UCSD-AML1 (cell line): ENCODE data around the gene ZNG1A.
"Not testable (repeated sequence)": the region's sequence is repeated elsewhere in the genome, so short reads cannot be mapped to it uniquely, and the experiment has no call there.

Experiments
- DNase-seq: peaks from one replicate; lab custom pipeline; 2025; ENCODE audit not compliant: unreplicated experiment; lab: John Stamatoyannopoulos, UW

Gene ZNG1A

GRCh38 chr9:178140-178825 is 573 bp downstream of the ZNG1A start:
- peak; percentile 7 for DNase-seq

DNA sequence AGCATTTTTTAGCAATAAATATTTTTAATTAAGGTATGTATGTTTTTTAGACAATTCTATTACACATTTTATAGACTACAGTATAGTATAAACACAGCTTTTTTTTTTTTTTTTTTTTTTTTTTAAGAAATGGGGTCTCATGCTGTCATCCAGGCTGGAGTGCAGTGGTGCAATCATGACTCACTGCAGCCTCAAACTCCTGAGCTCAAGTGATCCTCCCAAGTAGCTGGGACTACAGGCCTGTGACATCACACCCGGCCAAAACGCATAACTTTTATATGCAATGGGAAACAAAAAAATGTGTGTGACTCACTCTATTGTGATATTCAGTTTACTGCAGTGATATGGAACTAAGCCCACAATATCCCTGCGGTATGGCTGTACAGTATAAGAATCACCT is 9.1 kb downstream of the ZNG1A start:
- DNase-seq = not testable (repeated sequence)

GRCh38 chr9:159871-160270 is 19.0 kb downstream of the ZNG1A start:
- DNase-seq = not testable (repeated sequence)

DNA sequence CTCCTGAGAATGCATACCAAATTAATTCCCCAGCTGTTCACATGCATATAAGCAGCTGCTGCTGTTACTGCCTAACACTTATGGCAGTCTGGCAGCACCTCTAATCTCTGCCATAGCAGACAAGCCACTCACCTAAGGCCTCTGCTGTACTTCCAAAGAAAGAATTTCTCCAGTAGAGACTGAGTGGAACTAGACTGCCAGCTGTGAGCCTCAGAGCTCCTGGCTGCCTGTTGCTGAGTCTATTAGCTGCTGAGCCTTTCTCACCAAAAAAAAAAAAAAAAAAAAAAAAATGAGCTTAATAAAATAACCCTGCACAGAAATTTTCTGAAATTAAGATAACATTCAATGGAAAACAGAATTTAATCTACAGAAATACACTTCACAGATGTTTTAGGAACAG is 27.7 kb downstream of the ZNG1A start:
- not testable (repeated sequence) for DNase-seq

- not testable (repeated sequence) for DNase-seq
These were observed 39.0 kb downstream of the ZNG1A start for GRCh38 chr9:139880-140279.

DNA sequence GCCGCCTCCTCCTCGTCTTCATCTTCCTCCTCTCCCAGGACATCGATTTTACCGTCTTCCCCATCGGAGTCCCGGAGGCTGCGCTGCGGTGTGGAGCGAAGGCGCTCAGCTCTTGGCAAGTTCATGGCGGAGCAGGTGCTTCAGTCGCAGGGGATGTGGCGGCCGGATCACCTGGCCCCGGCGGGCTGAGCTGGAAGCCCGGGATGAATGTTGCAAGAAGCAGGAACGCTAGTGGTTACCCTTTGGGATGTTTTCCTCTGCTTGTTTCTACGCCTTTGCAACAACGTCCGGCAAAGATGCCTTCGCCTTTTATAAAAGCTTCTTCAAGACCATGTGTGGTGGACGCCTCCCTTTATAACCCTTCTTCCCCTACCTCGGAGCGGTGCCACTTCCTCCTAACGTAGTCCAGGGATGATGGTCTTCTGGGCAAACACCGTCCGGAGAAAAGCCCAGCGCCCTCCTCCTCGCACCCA is 60.8 kb downstream of the ZNG1A start, which contains the start of gene FOXD4:
Gene FOXD4 (minus strand): TSS at position 423 of the 473 bp plus-strand sequence. CDS start 298 bp downstream, at position 125.
- not testable (repeated sequence) for DNase-seq

- not testable (repeated sequence) for DNase-seq
These were observed 61.5 kb downstream of the ZNG1A start for GRCh38 chr9:117144-117994.

- DNase-seq = not testable (repeated sequence)
These were observed 62.4 kb downstream of the ZNG1A start for GRCh38 chr9:116239-117077.

DNA sequence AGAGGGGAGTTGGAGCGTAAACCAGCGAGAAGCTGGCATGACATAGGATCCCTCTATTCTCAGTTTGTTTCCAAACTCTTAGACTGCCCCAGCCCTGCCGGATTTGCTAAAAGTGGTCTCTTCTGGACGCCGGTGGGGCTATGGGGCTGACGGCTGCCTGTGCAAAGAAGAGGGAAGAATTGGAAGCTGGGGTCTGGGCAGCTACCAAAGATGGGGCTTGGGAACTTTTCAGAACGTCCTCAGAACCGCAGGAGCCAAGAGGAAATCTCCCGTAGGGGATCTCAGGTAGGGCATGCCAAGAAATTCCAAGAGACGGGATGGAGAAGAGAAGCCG is 63.8 kb downstream of the ZNG1A start:
- not testable (repeated sequence) for DNase-seq

- not testable (repeated sequence) for DNase-seq
These were observed 64.4 kb downstream of the ZNG1A start for GRCh38 chr9:114267-115117.

GRCh38 chr9:113468-114266 is 65.2 kb downstream of the ZNG1A start:
- not testable (repeated sequence) for DNase-seq

- not testable (repeated sequence) for DNase-seq
These were observed 66.0 kb downstream of the ZNG1A start for GRCh38 chr9:112589-113467.

DNA sequence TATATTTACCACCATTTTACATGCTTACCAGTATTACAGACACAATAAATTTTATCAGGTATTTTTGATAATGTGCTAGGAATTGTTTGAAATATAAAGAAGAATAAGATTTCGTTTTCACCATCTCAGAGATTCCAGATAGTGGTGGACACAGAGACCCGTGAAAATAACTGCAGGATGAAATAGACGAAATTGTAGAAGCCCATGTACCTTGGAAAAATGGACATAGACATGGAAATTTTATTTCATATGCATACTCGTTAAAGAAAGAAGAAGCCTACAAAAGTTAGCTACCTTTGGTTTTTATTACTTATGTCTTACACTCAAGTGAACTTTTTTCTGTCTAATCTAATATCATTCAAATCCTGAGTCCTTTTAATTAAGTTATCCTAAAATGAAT is 68.2 kb downstream of the ZNG1A start:
- DNase-seq = not testable (repeated sequence)

- not testable (repeated sequence) for DNase-seq
These were observed 69.3 kb downstream of the ZNG1A start for GRCh38 chr9:109540-109939.

GRCh38 chr9:108742-109495 is 69.9 kb downstream of the ZNG1A start:
- not testable (repeated sequence) for DNase-seq

- DNase-seq = not testable (repeated sequence)
These were observed 72.9 kb downstream of the ZNG1A start for GRCh38 chr9:105991-106390.

DNA sequence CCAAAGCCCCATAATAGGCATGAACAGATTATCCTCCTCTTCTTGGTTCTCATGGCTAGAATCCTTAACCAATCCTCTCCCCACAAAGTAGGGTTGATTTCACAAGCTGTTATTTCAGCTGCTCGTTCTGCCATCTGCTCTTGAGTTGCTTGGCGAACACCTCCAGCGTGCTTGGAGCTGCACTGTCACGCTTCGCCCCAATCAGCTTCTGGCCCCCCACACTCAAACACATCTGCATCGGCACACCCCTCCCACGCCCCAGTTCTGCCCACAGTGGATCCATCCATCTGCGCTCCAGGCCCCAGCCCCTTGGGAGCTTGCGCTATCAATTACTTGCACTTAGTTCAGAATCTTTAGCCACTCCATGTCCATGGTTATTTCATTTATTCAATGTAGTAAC is 78.4 kb downstream of the ZNG1A start:
- DNase-seq = not testable (repeated sequence)

DNA sequence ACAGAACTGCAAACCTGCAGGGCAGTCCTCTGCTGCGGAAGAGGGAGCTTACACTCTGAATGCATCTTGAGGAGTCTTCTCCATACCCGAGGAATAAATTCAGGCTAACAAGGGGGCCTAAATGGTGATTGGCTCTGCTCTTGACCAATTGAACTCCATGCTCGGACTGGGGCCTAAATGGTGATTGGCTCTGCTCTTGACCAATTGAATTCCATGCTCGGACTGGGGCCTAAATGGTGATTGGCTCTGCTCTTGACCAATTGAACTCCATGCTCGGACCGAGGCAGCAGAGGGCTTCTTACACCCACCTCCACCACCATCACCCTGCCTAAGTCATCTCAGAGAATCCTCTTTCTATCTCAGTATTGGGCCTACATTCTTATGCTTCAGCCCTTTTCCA is 79.0 kb downstream of the ZNG1A start:
- DNase-seq = not testable (repeated sequence)
